Dedifferentiated amniotic fluid mesenchymal stem cell (primary cell): ENCODE results near the gene FAM217B.

Experiments used
- DNase-seq: peaks from one replicate; pipeline ENCODE4 v3.0.0-alpha.2; 2016; ENCODE audit errors: extremely low spot score

The FAM217B gene

GRCh38 chr20:59976156-59976782 lies 36.1 kb downstream of the FAM217B start:
- peak; percentile 32 for DNase-seq

- DNase-seq: no peak
Measured at GRCh38 chr20:59977086-59977485, 36.9 kb downstream of the FAM217B start.

DNA sequence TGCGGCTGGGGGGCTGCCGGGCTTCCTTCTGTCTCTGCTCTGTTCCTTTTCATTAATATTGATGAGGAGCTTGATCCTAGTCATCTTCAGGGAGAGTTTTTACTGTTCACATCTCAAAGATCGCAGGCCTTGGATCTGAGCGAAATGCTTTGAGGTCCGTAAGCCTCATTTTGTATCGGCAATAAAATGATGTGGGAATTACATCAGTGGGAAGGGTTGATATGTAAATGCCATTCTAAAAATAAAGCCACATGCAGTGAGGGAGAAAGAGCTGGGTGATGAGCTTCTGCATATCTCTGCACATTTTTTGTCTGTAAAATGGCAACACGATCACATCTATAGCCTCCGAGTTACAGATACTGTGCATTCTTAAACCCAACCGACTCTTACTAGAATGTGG lies 42.9 kb downstream of the FAM217B start:
- no peak for DNase-seq

- no peak for DNase-seq
Measured at GRCh38 chr20:59984541-59984940, 44.4 kb downstream of the FAM217B start.

DNA sequence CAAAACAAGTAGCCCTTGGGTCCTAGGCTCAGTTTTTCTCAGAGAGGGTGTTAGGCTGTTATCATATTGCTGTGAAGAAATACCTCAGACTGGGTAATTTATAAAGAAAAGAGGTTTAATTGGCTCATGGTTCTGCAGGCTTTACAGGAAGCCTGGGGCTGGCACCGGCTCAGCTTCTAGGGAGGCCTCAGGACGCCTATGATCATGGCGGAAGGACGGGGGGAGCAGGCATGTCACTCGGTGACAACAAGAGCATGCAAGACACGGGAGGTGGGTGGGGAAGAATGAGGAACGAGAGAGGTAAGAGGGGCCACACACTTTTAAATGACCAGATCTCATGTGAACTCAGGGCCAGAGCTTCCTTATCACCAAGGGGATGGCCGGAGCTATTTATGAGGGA lies 45.0 kb downstream of the FAM217B start:
- DNase-seq: no peak

GRCh38 chr20:59985864-59986263 lies 45.7 kb downstream of the FAM217B start:
- no peak for DNase-seq

DNA sequence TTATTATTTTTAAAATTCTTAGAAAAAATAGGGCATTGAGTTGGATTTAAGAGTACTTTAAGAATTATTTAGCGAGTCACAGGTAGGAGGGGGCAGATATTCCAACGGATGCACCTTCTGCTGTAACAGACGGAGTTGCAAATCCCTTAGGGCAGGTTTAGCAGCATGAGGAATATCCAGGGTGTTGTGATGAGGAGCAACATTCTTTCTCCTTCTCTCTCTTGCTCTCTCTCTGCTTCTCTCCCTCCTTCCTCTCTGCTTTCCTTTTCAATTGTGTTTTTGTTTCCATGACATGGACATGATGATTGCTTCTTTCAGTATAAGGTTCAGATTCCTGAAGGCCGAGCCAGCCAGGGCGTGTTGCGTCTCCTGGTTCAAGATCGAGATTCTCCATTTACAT lies 46.9 kb downstream of the FAM217B start:
- no peak for DNase-seq

GRCh38 chr20:59988141-59988540 lies 48.0 kb downstream of the FAM217B start:
- DNase-seq: no peak

GRCh38 chr20:59992526-59993084 lies 52.4 kb downstream of the FAM217B start:
- DNase-seq: no peak

- no peak for DNase-seq
Measured at GRCh38 chr20:59993736-59994430, 53.7 kb downstream of the FAM217B start.

GRCh38 chr20:59994697-59995122 lies 54.5 kb downstream of the FAM217B start:
- no peak for DNase-seq

DNA sequence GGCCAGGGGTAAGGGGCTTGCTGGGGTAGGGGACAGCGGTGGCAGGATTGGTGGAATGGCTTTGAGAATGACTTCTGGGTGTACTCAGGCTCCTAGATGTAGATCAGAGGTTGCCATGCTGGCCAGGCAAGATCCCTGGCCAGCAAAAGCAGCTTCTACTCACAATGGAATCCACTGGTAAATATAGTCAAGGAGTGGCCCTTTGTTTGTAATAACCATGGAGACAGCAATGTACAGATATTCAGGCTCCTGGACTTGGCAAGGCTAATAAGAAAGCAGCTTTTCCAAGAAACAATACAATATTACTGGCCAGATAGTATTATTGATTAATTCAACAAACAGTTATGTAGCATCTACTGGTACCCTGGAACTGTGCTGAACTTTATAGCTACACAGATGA lies 55.9 kb downstream of the FAM217B start:
- DNase-seq: no peak

DNA sequence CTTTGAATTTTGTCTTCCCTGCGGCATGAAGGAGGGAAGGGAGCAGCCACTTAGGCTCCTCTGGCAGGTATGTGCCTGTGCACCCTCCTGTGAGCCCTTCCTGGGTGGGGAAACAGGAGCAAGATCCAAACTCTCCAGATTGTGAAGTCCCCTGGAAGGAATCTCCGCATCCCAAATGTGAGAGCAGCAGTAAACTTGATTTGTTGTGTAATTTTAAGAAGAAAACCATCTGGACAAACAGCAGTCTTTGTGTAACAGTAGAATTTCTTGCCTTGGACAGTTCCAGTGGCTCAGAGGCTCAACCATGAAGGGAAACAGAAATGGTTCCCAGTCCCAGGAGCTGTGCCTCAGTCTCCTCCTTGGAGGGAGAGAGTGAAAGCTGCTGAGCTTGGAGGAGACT lies 57.7 kb downstream of the FAM217B start:
- DNase-seq: no peak
